H9 (cell line): ENCODE data around the gene GLT1D1. TPM values are rescaled to one million over a fixed set of nuclear protein-coding genes. Genes with fewer than 3 reads are reported as not detected.
A peak's percentile ranks its signal among the peaks of the same experiment; 100 is the strongest.

Source experiments
- DNase-seq: peaks from one replicate; pipeline ENCODE4 v3.0.0-alpha.2; 2017
- H2AFZ ChIP-seq: one replicate; pipeline ENCODE4 v1.6.1; 2013; ENCODE audit warnings: mild to moderate bottlenecking, low read length, control low read depth, moderate library complexity
- H2AK5ac ChIP-seq: 2 replicates; pipeline ENCODE4 v1.6.1; 2013; ENCODE audit warnings: low read length, control low read depth, mixed read lengths; ENCODE audit not compliant: insufficient read length
- H2BK120ac ChIP-seq: one replicate; pipeline ENCODE4 v1.6.1; 2013; ENCODE audit warnings: low read depth, mild to moderate bottlenecking, low read length, control low read depth, inconsistent platforms; ENCODE audit not compliant: poor library complexity, severe bottlenecking
- H2BK12ac ChIP-seq: 2 replicates; pipeline ENCODE4 v1.6.1; 2013; ENCODE audit warnings: low read length, control low read depth, mixed read lengths, low read depth; ENCODE audit not compliant: insufficient read length
- H2BK15ac ChIP-seq: 2 replicates; pipeline ENCODE4 v1.6.1; 2013; ENCODE audit warnings: low read depth, low read length, control low read depth
- H2BK20ac ChIP-seq: one replicate; pipeline ENCODE4 v1.6.1; 2013; ENCODE audit warnings: low read depth, mild to moderate bottlenecking, low read length, control low read depth, inconsistent platforms; ENCODE audit not compliant: poor library complexity, severe bottlenecking
- H2BK5ac ChIP-seq: 2 replicates; pipeline ENCODE4 v1.6.1; 2013; ENCODE audit warnings: low read length, control low read depth, mixed read lengths; ENCODE audit not compliant: insufficient read length
- H3K14ac ChIP-seq: 2 replicates; pipeline ENCODE4 v1.6.1; 2013; ENCODE audit warnings: low read length, control low read depth; ENCODE audit not compliant: insufficient read depth
- H3K18ac ChIP-seq: 2 replicates; pipeline ENCODE4 v1.6.1; 2013; ENCODE audit warnings: low read depth, mild to moderate bottlenecking, mixed read lengths, low read length, control low read depth; ENCODE audit not compliant: insufficient read length
- H3K23ac ChIP-seq: 2 replicates; pipeline ENCODE4 v1.6.1; 2013; ENCODE audit warnings: low read length, control low read depth, mixed read lengths, low read depth; ENCODE audit not compliant: insufficient read length
- H3K23me2 ChIP-seq: 2 replicates; pipeline ENCODE4 v1.6.1; 2013; ENCODE audit warnings: low read depth, mild to moderate bottlenecking, mixed read lengths, low read length, control low read depth; ENCODE audit not compliant: insufficient read length, poor library complexity, severe bottlenecking
- H3K27ac ChIP-seq: 2 replicates; pipeline ENCODE4 v1.5.1; 2013; ENCODE audit warnings: low read length, control low read depth, mixed read lengths, low read depth; ENCODE audit not compliant: insufficient read length
- H3K27me3 ChIP-seq: 2 replicates; pipeline ENCODE4 v1.6.1; 2013; ENCODE audit warnings: low read length, control low read depth, inconsistent platforms; ENCODE audit not compliant: insufficient read depth
- H3K4ac ChIP-seq: 2 replicates; pipeline ENCODE4 v1.6.1; 2013; ENCODE audit warnings: low read depth, mild to moderate bottlenecking, control low read depth, inconsistent platforms, low read length, moderate library complexity
- H3K4me1 ChIP-seq: 2 replicates; pipeline ENCODE4 v1.6.1; 2013; ENCODE audit warnings: low read length, control low read depth, inconsistent platforms; ENCODE audit not compliant: insufficient read depth
- H3K4me2 ChIP-seq: 2 replicates; pipeline ENCODE4 v1.6.1; 2013; ENCODE audit warnings: low read length, control low read depth, mixed read lengths; ENCODE audit not compliant: insufficient read length, insufficient read depth
- H3K56ac ChIP-seq: 2 replicates; pipeline ENCODE4 v1.6.1; 2013; ENCODE audit warnings: low read depth, mild to moderate bottlenecking, mixed read lengths, low read length, control low read depth; ENCODE audit not compliant: insufficient read length
- H3K79me1 ChIP-seq: 2 replicates; pipeline ENCODE4 v1.6.1; 2013; ENCODE audit warnings: low read depth, mild to moderate bottlenecking, moderate library complexity, low read length, control low read depth, inconsistent platforms; ENCODE audit not compliant: insufficient read depth, poor library complexity, severe bottlenecking
- H3K79me2 ChIP-seq: 2 replicates; pipeline ENCODE4 v1.6.1; 2013; ENCODE audit warnings: low read length, control low read depth, inconsistent platforms; ENCODE audit not compliant: insufficient read depth
- H3K9ac ChIP-seq: 2 replicates; pipeline ENCODE4 v1.6.1; 2013; ENCODE audit warnings: low read length, control low read depth, mixed read lengths; ENCODE audit not compliant: insufficient read length; ENCODE audit errors: extremely low read depth
- H3K9me3 ChIP-seq: one replicate; pipeline ENCODE4 v1.6.1; 2013; ENCODE audit warnings: low read depth, low read length, inconsistent platforms; ENCODE audit not compliant: control insufficient read depth
- H3T11ph ChIP-seq: one replicate; pipeline ENCODE4 v1.6.1; 2013; ENCODE audit warnings: mild to moderate bottlenecking, low read length, control low read depth, inconsistent platforms
- H4K20me1 ChIP-seq: one replicate; pipeline ENCODE4 v1.6.1; 2013; ENCODE audit not compliant: control insufficient read depth, insufficient read length, insufficient read depth
- H4K5ac ChIP-seq: 2 replicates; pipeline ENCODE4 v1.6.1; 2013; ENCODE audit warnings: low read depth, mild to moderate bottlenecking, mixed read lengths, low read length, control low read depth; ENCODE audit not compliant: insufficient read length
- H4K8ac ChIP-seq: replicated peaks from 2 replicates; pipeline ENCODE4 v1.6.1; 2013; ENCODE audit warnings: low read length, control low read depth, mixed read lengths, low read depth; ENCODE audit not compliant: insufficient read length
- H4K91ac ChIP-seq: 2 replicates; pipeline ENCODE4 v1.6.1; 2013; ENCODE audit warnings: low read depth, mild to moderate bottlenecking, moderate library complexity, mixed read lengths, low read length, control low read depth; ENCODE audit not compliant: insufficient read length
- H3K27ac Mint-ChIP-seq, 3 experiments: 2 replicates in 2 of 3; 3 replicates in 1 of 3; pipeline ENCODE4 v1.8.0; 2020 to 2021; ENCODE audit warnings: mixed read lengths in 3 of 3, mild to moderate bottlenecking in 1 of 3, moderate library complexity in 1 of 3
- H3K27me3 Mint-ChIP-seq: 2 replicates; pipeline ENCODE4 v1.8.0; 2021; ENCODE audit warnings: low read depth, mild to moderate bottlenecking, moderate library complexity, mixed read lengths
- H3K36me3 Mint-ChIP-seq, 3 experiments: 2 replicates in 2 of 3; 3 replicates in 1 of 3; pipeline ENCODE4 v1.8.0; 2020 to 2021; ENCODE audit warnings: low read depth in 3 of 3, mixed read lengths in 3 of 3; ENCODE audit not compliant: insufficient read depth in 1 of 3
- H3K4me1 Mint-ChIP-seq, 2 experiments: 2 replicates each; pipeline ENCODE4 v1.8.0; 2020; ENCODE audit warnings: mixed read lengths in 2 of 2
- H3K4me3 Mint-ChIP-seq, 2 experiments: 2 replicates in 1 of 2; 3 replicates in 1 of 2; pipeline ENCODE4 v1.8.0; 2020 to 2021; ENCODE audit warnings: mild to moderate bottlenecking in 2 of 2, mixed read lengths in 2 of 2, moderate library complexity in 1 of 2
- H3K9me3 Mint-ChIP-seq, 2 experiments: 2 replicates in 1 of 2; 3 replicates in 1 of 2; pipeline ENCODE4 v1.8.0; 2020; ENCODE audit warnings: mild to moderate bottlenecking in 2 of 2, mixed read lengths in 2 of 2, moderate library complexity in 1 of 2
- WGBS: extraction: QIAGEN DNeasy Blood & Tissue Kit; methylation state at CpG from one replicate; pipeline ENCODE4 v1.1.7; 2013; ENCODE audit warnings: missing lambda C conversion rate, low lambda C conversion rate, mixed read lengths; ENCODE audit not compliant: insufficient read length; ENCODE audit errors: extremely low coverage; 5-methylcytosine and 5-hydroxymethylcytosine counted together
- total RNA-seq: library from RNA; stranded (reverse); gene quantifications from 2 replicates; pipeline ENCODE4 v1.2.1, GENCODE V29; 2021
- TF ChIP-seq, protein P1 (sequence below): fragments of 200-600 bp; sonication (generic); conservative IDR thresholded peaks from 3 replicates; pipeline ENCODE4 v1.8.0; 2021; ENCODE audit warnings: antibody characterized with exemption, mild to moderate bottlenecking

GLT1D1 gene
- total RNA-seq, 1 experiment from 2014 or later, result 7.0 TPM

DNA sequence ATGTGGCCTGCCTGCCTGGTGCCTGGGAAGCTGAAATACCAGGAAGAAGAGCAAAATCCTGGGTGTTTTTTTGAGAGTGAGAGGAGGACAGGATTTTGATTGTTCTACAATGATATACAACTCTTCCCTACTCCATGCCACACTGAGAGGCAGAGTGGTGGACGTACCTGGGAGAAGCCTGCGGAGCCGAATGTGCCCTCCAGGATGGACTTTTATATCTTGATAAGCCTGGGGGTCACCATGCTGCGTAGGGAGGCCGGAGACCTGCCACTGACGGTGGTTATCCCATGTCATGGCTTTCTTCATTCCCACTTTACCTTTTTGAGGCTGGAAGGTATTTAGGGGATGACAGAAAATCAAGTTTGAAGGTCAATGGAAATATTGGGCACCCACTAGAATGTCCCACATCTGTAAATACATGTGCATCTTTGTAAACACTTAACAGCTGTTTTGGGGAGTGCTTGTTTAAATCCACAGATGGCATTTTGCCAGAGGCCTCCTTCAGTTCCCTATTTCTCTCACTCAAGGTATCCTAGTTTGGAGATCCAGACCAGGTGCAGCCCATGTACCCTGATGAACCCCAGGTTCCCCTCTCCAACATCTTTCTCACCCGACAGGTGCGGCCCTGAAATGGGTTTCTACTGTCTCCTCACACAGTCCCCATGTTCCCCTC lies 1.1 kb upstream of the GLT1D1 start:
- Mint-ChIP-seq H3K27me3 (peaks cover 43% of the 10 kb centered on the region), H3K27ac (no peak overlapping the region; a peak in 1 of 7 replicates), H3K36me3 (peaks cover 5 to 14% (median 7%) of the 10 kb centered on the region in 3 experiments; a peak in 6 of 7 replicates), H3K4me1 (peaks cover 23 to 29% of the 10 kb centered on the region in 2 experiments), H3K9me3 (peaks cover 0 to 6% of the 10 kb centered on the region in 2 experiments; a peak in 2 of 5 replicates), H3K4me3 (0 out of 5 replicates have a peak overlapping the region, but pooled peaks of 1 of the 2 experiments have one; percentile 3)
- no peak for DNase-seq
- H2AK5ac ChIP-seq, result no peak overlapping the region
- H3K4me1 ChIP-seq, result no peaks in the 10 kb centered on the region; the same call in 1 of the 2 replicates
- H3K18ac ChIP-seq, result no peak overlapping the region
- no CpG with 5 or more reads among the region's 8 CpGs for whole genome bisulfite sequencing
- H3K4me2 ChIP-seq, result no peak overlapping the region
- H2BK15ac ChIP-seq, result no peak overlapping the region
- no peak overlapping the region for H2AFZ ChIP-seq
- H3T11ph ChIP-seq, result no peak overlapping the region
- no peak overlapping the region for H4K91ac ChIP-seq
- H3K27me3 ChIP-seq, result peaks cover 4% of the 10 kb centered on the region; the same call in 1 of the 2 replicates
- no peak overlapping the region for H2BK120ac ChIP-seq
- H4K8ac ChIP-seq, result no peak overlapping the region
- no peaks in the 10 kb centered on the region for H4K20me1 ChIP-seq
- H3K27ac ChIP-seq, result no peak overlapping the region
- no peaks in the 10 kb centered on the region for H3K23me2 ChIP-seq
- H2BK12ac ChIP-seq, result no peak overlapping the region
- H3K9me3 ChIP-seq, result no peaks in the 10 kb centered on the region
- H2BK20ac ChIP-seq, result no peak overlapping the region
- no peak overlapping the region for H3K23ac ChIP-seq
- no peak overlapping the region for H3K9ac ChIP-seq
- H3K56ac ChIP-seq, result no peak overlapping the region
- TF ChIP-seq, protein P1, sequence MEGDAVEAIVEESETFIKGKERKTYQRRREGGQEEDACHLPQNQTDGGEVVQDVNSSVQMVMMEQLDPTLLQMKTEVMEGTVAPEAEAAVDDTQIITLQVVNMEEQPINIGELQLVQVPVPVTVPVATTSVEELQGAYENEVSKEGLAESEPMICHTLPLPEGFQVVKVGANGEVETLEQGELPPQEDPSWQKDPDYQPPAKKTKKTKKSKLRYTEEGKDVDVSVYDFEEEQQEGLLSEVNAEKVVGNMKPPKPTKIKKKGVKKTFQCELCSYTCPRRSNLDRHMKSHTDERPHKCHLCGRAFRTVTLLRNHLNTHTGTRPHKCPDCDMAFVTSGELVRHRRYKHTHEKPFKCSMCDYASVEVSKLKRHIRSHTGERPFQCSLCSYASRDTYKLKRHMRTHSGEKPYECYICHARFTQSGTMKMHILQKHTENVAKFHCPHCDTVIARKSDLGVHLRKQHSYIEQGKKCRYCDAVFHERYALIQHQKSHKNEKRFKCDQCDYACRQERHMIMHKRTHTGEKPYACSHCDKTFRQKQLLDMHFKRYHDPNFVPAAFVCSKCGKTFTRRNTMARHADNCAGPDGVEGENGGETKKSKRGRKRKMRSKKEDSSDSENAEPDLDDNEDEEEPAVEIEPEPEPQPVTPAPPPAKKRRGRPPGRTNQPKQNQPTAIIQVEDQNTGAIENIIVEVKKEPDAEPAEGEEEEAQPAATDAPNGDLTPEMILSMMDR, result no peak
- no peak overlapping the region for H3K14ac ChIP-seq
- H3K79me1 ChIP-seq, result no peaks in the 10 kb centered on the region
- no peaks in the 10 kb centered on the region for H3K79me2 ChIP-seq
- no peak overlapping the region for H3K4ac ChIP-seq
- no peak overlapping the region for H2BK5ac ChIP-seq
- no peak overlapping the region for H4K5ac ChIP-seq
